Left lung (tissue), 10 donors: ENCODE results near the gene MARK2. TPM values are rescaled to one million over a fixed set of nuclear protein-coding genes. Genes with fewer than 3 reads are reported as not detected.
A peak's percentile ranks its signal among the peaks of the same experiment; 100 is the strongest.

Experiments used
- ATAC-seq: fragments of 200-7000 bp; cut with Tn5 transposase; one replicate; pipeline ENCODE4 v1.9.1; 2020; ENCODE audit warnings: moderate library complexity
- DNase-seq, 4 donors: peaks; one replicate each; pipeline ENCODE4 v3.0.0-alpha.2; 2013 to 2020
- H3K27ac ChIP-seq, 2 donors: fragments of 200-600 bp; sonication (generic) in 1 of 2; one replicate each; pipeline versions ENCODE4 v1.5.0 to v1.8.0; 2020 to 2021
- H3K27me3 ChIP-seq, 2 donors: fragments of 200-600 bp; sonication (generic) in 1 of 2; one replicate each; pipeline versions ENCODE4 v1.5.0 to v1.8.0; 2020 to 2021
- H3K36me3 ChIP-seq, 2 donors: fragments of 200-600 bp; sonication (generic) in 1 of 2; one replicate each; pipeline versions ENCODE4 v1.5.0 to v1.8.0; 2020 to 2021
- H3K4me1 ChIP-seq, 2 donors: fragments of 200-600 bp; one replicate each; pipeline ENCODE4 v1.8.0; 2021
- H3K4me3 ChIP-seq, 2 donors: fragments of 200-600 bp; sonication (generic) in 1 of 2; one replicate each; pipeline versions ENCODE4 v1.5.0 to v1.8.0; 2020 to 2021; ENCODE audit warnings: mild to moderate bottlenecking in 1 of 2
- H3K9me3 ChIP-seq, 2 donors: fragments of 200-600 bp; sonication (generic) in 1 of 2; one replicate each; pipeline versions ENCODE4 v1.5.0 to v1.8.0; 2020 to 2021
- CTCF ChIP-seq, 2 donors: fragments of 200-600 bp; sonication (generic) in 1 of 2; IDR thresholded peaks; one replicate each; pipeline versions ENCODE4 v1.5.0 to v1.8.0; 2021; ENCODE audit warnings: antibody characterized with exemption in 2 of 2
- intact Hi-C, 2 donors: fragments of 100-400 bp; cut with DNase I; formaldehyde crosslinking; loops; one replicate each; pipeline versions ENCODE4 v1.11.2 to v1.14.2; 2022
- polyA plus RNA-seq, 6 donors: library from polyadenylated mRNA; unstranded; fragments of 120-200 nt; gene quantifications; one replicate each; pipeline ENCODE4 v1.2.1, GENCODE V29; 2013; ENCODE audit not compliant: insufficient read length in 6 of 6
- total RNA-seq, 2 donors: library from RNA; stranded (reverse); fragmentation: NEBNext Ultra II Directional; extraction: Animal tissue kit (Norgen Biotek cat#: 25700); gene quantifications; one replicate each; pipeline ENCODE4 v1.2.1, GENCODE V29; 2021
- donor health status: DM: no; HTN: yes; CAD: no.
- donor health status: DM: no; HTN: no; CAD: no.

The MARK2 gene
- total and polyA plus RNA-seq, 8 donors = 29.0 to 45.5 (median 33.6) TPM

- Histone ChIP-seq H3K27me3 (no peaks in the 10 kb centered on the region), H3K9me3 (no peaks in the 10 kb centered on the region), H3K36me3 (peaks cover 0 to 29% of the 10 kb centered on the region in 2 donors), H3K4me1 (peaks cover 39 to 63% of the 10 kb centered on the region in 2 donors), H3K4me3 (peak overlapping the region; percentile 86 to 90), H3K27ac (peak overlapping the region; percentile 85 to 97)
- ATAC-seq (no peak), DNase-seq (peak in 2 of 4 donors; percentile 53 to 87)
- no peak for TF ChIP-seq CTCF (IDR thresholded peaks at IDR 0.05)
- intact Hi-C loops = loop anchor here (5.0 to 10.0 kb wide), 4 partner anchors 85 to 315 kb away; no protein-coding TSS in a partner anchor
These were observed 822 bp downstream of the MARK2 start for GRCh38 chr11:63839508-63840355.

- Histone ChIP-seq H3K27me3 (no peaks in the 10 kb centered on the region), H3K9me3 (no peaks in the 10 kb centered on the region), H3K36me3 (peaks cover 0 to 29% of the 10 kb centered on the region in 2 donors), H3K4me1 (peaks cover 47 to 71% of the 10 kb centered on the region in 2 donors), H3K27ac (peak overlapping the region; percentile 85 to 97), H3K4me3 (peak overlapping the region; percentile 86 to 90)
- ATAC-seq = no peak
- DNase-seq = no peak
- TF ChIP-seq CTCF (IDR thresholded peaks at IDR 0.05) = no peak
- intact Hi-C loops = loop anchor here in 1 of 2 donors (10.0 kb wide), 1 partner anchor 84 kb away; no protein-coding TSS in a partner anchor
These were observed 1.6 kb downstream of the MARK2 start for GRCh38 chr11:63840356-63841060.

- ATAC-seq (peak; percentile 30), DNase-seq (peak in 3 of 4 donors; percentile 73 to 78 (median 76))
- TF ChIP-seq CTCF (IDR thresholded peaks at IDR 0.05) = no peak
- intact Hi-C loops = loop anchor here in 1 of 2 donors (10.0 kb wide), 1 partner anchor 83 kb away; no protein-coding TSS in a partner anchor
- no peaks in the 10 kb centered on the region for H3K27me3 ChIP-seq
- peak overlapping the region; percentile 85 to 97 for H3K27ac ChIP-seq
- peaks cover 48 to 80% of the 10 kb centered on the region in 2 donors for H3K4me1 ChIP-seq
- H3K9me3 ChIP-seq = no peaks in the 10 kb centered on the region
- H3K4me3 ChIP-seq = peak overlapping the region in 1 of 2 donors; percentile 90
- peaks cover 0 to 29% of the 10 kb centered on the region in 2 donors for H3K36me3 ChIP-seq
These were observed 2.6 kb downstream of the MARK2 start for GRCh38 chr11:63841554-63841953.

GRCh38 chr11:63843041-63843440, 4.1 kb downstream of the MARK2 start:
- Histone ChIP-seq H3K27ac (peak overlapping the region in 1 of 2 donors; percentile 57), H3K9me3 (no peaks in the 10 kb centered on the region), H3K4me1 (peaks cover 40 to 82% of the 10 kb centered on the region in 2 donors), H3K27me3 (no peaks in the 10 kb centered on the region), H3K4me3 (no peak overlapping the region), H3K36me3 (peaks cover 0 to 29% of the 10 kb centered on the region in 2 donors)
- ATAC-seq = no peak
- no peak for DNase-seq
- TF ChIP-seq CTCF (IDR thresholded peaks at IDR 0.05) = no peak
- intact Hi-C loops = loop anchor here in 1 of 2 donors (10.0 kb wide), 1 partner anchor 82 kb away; no protein-coding TSS in a partner anchor
